Epithelial cell of prostate (primary cell): ENCODE data around the gene SLC39A11.
"Not testable (repeated sequence)": the region's sequence is repeated elsewhere in the genome, so short reads cannot be mapped to it uniquely, and the experiment has no call there.

Experiments
- DNase-seq: peaks from one replicate; pipeline ENCODE4 v3.0.0-alpha.2; 2011; ENCODE audit warnings: low read depth, low spot score
- H3K27ac ChIP-seq: fragments of 450-650 bp; 2 replicates; pipeline ENCODE4 v1.5.1; 2017; ENCODE audit warnings: mild to moderate bottlenecking

Gene SLC39A11, protein sequence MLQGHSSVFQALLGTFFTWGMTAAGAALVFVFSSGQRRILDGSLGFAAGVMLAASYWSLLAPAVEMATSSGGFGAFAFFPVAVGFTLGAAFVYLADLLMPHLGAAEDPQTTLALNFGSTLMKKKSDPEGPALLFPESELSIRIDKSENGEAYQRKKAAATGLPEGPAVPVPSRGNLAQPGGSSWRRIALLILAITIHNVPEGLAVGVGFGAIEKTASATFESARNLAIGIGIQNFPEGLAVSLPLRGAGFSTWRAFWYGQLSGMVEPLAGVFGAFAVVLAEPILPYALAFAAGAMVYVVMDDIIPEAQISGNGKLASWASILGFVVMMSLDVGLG

GRCh38 chr17:73092523-73093135 lies at the start of gene SLC39A11:
TSS of gene SLC39A11 (minus strand) at chr17:73092688. CDS start at chr17:73088764, 3,924 bp downstream.
- peak; percentile 67 for DNase-seq
- peak within 1 kb of the TSS; percentile 17 for H3K27ac ChIP-seq

DNA sequence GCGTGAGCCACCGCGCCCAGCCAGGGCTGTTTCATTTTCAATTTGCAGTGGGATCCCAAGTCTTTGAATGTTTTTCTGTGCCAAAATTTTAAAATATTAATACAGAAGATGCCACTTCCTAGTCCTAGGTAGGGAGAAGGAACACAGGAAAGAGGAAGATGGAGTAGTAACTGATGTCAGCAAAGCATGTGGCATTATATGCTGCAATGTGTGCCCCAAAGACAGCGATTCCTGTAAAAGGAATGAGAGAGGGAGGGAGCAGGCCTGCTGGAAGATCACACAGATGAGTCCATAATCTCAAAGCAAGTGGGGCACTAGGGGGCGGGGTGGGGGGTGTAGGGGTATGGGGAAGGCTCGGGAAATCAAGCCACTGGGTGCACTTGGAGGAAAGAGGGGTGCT lies 48.9 kb upstream of the SLC39A11 start:
- DNase-seq, result no peak
- H3K27ac ChIP-seq, result no peak overlapping the region

DNA sequence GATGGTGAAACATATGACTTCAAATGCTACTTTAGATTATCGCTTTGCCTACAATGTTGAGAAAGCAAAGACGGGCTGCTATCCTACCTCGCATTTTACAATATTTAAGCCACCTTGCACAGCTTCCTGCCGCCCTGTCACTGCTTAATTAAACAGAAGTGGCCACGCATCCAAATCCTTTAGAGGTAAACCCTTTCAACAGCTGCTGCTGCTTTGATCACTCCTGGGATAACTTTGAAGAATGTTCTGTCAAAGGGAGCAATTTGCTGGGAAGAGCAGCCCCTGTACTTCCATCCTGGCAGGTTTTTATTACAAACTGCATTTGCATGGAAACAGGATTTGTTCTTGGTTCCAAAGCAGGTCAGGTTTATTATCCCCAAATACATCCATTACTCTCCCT lies 48.1 kb upstream of the SLC39A11 start:
- no peak overlapping the region for H3K27ac ChIP-seq
- no peak for DNase-seq

DNA sequence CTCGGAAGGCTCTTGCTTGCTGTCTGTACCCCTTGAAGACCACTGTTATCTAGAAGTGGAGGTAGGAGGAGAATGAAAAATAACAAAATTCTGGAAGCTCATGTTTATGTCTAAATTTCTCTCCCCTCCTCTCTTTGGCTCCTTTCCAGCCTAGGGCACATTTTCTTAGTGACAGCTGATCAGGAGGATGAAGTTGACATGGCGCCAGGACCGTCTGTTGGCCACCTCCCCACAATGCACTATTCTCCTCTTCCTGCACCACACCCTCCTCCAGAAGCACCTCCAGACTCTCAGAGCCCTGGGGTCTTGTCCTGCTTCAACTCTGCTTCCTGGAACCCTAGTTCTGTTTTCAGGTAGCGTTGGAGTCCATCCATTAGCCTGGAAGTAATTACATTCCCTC lies 46.8 kb upstream of the SLC39A11 start:
- DNase-seq, result no peak
- no peak overlapping the region for H3K27ac ChIP-seq

DNA sequence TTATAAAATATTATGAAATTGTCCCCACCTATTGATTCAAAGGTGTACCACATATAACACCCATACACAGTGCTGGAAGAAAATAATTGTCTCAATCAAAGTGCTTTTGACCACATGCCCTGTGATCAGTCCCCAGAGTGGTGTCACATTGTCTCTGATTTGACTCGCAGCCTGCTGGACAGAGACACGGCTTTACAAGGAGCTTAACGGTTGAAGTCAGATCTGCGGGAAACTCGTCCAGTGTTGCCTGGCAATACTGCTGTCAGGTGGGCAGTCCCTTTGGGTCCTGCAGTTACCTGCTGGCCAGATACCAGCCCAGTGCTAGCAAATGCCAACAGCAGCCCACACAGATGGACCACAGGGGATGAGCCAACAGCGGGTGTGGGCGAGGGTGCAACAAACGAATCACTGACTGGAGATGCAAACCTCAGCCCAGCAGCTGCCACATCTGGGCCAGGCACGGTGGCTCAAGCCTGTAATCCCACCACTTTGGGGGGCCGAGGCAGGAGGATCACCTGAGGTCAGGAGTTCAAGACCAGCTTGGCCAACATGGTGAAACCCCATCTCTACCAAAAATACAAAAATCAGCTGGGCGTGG lies 46.2 kb upstream of the SLC39A11 start:
- no peak for DNase-seq
- H3K27ac ChIP-seq, result no peak overlapping the region

GRCh38 chr17:73137376-73137775 lies 44.9 kb upstream of the SLC39A11 start:
- DNase-seq, result no peak
- H3K27ac ChIP-seq, result no peak overlapping the region

GRCh38 chr17:73135766-73136165 lies 43.3 kb upstream of the SLC39A11 start:
- no peak overlapping the region for H3K27ac ChIP-seq
- no peak for DNase-seq

- no peak for DNase-seq
Measured at GRCh38 chr17:73133911-73134649, 41.6 kb upstream of the SLC39A11 start.

GRCh38 chr17:73132085-73132492 lies 39.6 kb upstream of the SLC39A11 start:
- no peak overlapping the region for H3K27ac ChIP-seq
- DNase-seq, result no peak

More at GRCh38 chr17:73133911-73134649, 41.6 kb upstream of the SLC39A11 start:
- no peak overlapping the region for H3K27ac ChIP-seq

DNA sequence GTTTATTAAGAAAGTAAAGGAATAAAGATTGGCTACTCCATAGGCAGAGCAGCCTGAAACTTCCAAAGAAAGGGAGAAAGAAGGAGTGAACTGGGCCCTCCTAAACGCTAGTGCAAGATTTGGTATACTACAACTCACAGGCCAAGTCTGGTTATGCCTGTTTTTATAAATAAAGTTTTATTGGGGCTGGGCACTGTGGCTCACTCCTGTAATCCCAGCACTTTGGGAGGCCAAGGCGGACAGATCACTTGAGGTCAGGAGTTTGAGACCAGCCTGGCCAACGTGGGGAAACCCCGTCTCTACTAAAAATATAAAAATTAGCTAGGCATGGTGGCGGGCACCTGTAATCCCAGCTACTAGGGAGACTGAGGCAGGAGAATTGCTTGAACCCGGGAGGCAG lies 39.0 kb upstream of the SLC39A11 start:
- not testable (repeated sequence) for DNase-seq, H3K27ac ChIP-seq

DNA sequence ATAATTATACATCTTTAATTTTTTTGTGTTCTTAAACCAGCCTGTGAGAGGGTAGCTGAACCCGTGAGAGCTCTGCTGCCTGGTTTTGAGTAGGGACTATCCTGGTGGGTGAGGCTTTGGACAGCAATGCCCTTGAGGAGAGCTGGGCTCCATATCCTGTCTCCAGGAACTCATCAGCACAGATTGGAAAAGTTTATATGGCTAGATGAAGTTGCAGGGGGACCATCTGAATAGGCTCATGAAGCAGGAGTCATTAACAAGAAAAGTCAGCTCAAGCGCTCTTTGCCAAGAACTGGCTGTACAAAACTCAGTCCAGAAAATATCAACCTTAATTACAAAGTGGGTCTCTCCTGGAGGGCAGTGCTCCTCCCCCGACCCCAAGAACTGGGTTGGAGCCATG lies 38.5 kb upstream of the SLC39A11 start:
- H3K27ac ChIP-seq, result no peak overlapping the region
- no peak for DNase-seq

DNA sequence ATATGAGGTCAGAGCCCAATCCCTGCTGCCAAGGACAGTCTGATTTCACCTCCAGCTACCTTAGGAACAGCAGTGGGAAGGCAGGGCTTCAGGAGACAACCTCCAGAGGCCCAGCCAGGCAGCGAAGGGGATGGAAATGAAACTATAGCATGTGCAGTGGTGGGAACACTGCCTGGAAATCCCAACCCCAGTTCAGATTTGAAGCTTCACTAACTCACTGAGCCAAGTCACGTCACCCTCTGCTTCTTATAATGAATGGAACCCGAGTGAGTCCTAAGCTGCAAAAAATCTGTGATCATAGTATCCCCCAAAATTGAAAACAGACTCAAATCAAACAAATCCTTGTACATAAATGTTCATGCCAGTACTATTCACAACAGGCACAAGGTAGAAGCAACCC lies 36.0 kb upstream of the SLC39A11 start:
- no peak for DNase-seq

DNA sequence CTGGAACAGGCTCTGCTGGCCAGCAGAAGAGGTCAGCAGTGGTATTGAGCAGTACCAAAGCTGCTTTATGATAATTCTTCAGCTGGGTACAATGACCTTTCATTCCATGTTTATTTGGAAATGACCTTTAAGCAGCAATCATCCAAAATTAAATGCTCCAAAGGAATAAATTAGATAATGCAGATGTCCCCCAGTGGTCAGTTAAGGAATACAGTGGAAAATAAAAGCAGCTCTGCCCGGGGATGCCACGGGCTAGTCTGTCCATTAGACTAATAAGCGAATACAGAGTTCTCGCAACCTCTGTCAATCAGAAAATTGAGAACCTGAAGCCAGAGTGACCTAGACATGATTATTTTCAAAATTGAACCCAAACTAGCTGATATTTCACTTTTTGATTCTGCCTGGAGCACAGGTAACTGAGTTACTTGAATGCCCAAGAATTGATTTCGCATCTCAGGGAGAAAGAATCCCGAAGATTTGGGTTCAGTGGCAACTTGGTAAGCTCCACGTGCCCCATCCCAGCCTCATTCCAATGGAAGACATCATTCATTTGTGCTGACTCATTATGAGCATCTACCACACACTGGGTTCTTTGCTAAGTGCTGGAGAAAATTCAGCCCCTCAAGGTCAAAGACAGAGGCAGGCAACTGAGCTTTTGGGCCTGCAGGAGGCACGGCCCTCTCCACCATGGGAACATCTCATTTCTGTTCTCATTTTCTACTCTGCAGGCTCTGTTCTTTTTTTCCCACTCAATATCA lies 34.4 kb upstream of the SLC39A11 start:
- no peak for DNase-seq
- no peak overlapping the region for H3K27ac ChIP-seq

More for the DNA sequence above, 36.0 kb upstream of the SLC39A11 start:
- no peak overlapping the region for H3K27ac ChIP-seq

GRCh38 chr17:73123606-73124320 lies 31.3 kb upstream of the SLC39A11 start:
- H3K27ac ChIP-seq, result no peak overlapping the region
- DNase-seq, result no peak

DNA sequence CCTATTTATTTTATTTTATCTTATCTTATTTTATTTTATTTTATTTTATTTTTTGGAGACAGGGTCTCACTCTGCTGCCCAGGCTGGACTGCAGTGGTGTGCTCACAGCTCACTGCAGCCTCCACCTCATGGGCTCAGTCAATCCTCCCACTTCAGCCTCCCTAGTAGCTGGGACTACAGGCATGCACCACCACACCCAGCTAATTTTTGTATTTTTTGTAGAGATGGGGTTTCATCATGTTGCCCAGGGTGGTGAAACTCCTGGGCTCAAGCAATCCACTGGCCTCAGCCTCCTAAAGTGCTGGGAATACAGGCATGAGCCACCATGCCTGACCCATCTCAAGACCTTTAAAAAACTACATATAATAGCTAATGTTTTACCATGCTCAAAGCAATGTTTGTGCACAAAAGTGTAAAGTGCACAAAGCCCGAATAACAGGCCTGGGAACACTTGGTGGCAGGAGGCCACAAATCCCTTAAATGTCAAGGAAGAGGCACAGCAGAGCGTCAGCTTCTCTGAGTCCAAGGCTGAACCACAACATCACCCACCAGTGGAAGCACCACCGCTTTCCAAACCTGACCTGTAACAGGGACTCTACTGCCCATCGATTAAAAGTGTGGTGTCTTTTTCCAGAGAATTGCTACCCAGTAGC lies 30.6 kb upstream of the SLC39A11 start:
- H3K27ac ChIP-seq, result no peak overlapping the region
- DNase-seq, result no peak

DNA sequence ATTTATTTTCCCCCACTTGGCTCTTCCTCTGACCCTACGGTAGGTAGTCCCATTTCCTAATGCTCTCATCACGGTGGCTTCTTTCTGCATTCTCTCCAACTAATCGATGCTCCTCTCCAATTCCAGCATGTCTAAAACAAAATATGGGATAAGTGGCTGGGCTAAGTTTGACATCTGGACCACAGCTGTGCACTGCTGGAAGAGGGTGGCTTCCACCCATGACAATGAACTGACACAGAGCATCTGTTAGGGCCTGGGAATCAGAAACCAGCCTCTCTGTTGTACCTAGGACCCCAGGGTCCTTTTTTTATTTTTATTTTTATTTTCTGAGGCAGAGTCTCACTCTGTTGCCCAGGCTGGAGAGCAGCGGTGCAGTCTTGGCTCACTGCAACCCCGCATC lies 29.0 kb upstream of the SLC39A11 start:
- no peak for DNase-seq
- H3K27ac ChIP-seq, result no peak overlapping the region

- H3K27ac ChIP-seq, result no peak overlapping the region
- no peak for DNase-seq
Measured at GRCh38 chr17:73119631-73120030, 27.1 kb upstream of the SLC39A11 start.

DNA sequence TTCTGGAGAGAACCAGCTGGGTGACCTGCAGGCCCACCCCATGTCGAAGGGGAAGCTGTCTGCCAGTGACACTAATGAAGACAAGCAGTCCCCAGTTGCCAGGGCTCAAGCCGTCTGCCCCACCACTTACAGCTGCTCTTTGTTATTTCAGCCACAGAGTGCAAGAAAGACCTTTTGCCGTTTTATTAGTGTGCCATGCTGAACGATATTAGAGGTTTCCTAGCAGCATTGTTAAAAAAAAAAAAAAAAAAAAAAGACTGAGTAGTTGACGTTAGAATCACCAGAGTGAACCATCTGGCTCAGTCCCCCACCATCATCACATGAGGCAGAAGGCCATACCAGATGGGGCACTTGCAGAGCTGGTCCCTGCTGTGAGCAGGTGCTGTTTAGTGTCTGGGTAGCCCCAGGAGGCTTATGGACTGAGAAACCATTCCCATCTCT lies 26.5 kb upstream of the SLC39A11 start:
- H3K27ac ChIP-seq, result no peak overlapping the region
- DNase-seq, result no peak

- no peak overlapping the region for H3K27ac ChIP-seq
- DNase-seq, result no peak
Measured at GRCh38 chr17:73118139-73118538, 25.7 kb upstream of the SLC39A11 start.
